Stimulated activated naive CD8-positive, alpha-beta T cell treated with anti-CD3 and anti-CD28 coated beads, Interleukin-15, Interleukin-2, amounts not matched to agents 100 ng/mL and 50 ng/mL, for 24 hours (primary cell): ENCODE measurements around the gene SH3PXD2A.
A peak's percentile ranks its signal among the peaks of the same experiment; 100 is the strongest.

Source experiments
- H3K27ac Mint-ChIP-seq: one replicate; pipeline ENCODE4 v1.8.0; 2021; ENCODE audit warnings: mild to moderate bottlenecking, mixed read lengths
- H3K27me3 Mint-ChIP-seq: one replicate; pipeline ENCODE4 v1.8.0; 2021; ENCODE audit warnings: mixed read lengths
- H3K36me3 Mint-ChIP-seq: one replicate; pipeline ENCODE4 v1.8.0; 2021; ENCODE audit warnings: low read depth, mixed read lengths
- H3K4me1 Mint-ChIP-seq: one replicate; pipeline ENCODE4 v1.8.0; 2021; ENCODE audit warnings: low read depth, mixed read lengths
- H3K4me3 Mint-ChIP-seq: one replicate; pipeline ENCODE4 v1.8.0; 2021; ENCODE audit warnings: mild to moderate bottlenecking, mixed read lengths
- H3K9me3 Mint-ChIP-seq: one replicate; pipeline ENCODE4 v1.8.0; 2021; ENCODE audit warnings: mixed read lengths

SH3PXD2A gene

GRCh38 chr10:103599211-103599610, 256.2 kb downstream of the SH3PXD2A start:
- Mint-ChIP-seq H3K27ac (no peak overlapping the region), H3K4me3 (no peak overlapping the region)

GRCh38 chr10:103598654-103599115, 256.7 kb downstream of the SH3PXD2A start:
- no peaks in the 10 kb centered on the region for H3K4me1 Mint-ChIP-seq
- no peak overlapping the region for H3K27ac Mint-ChIP-seq
- no peak overlapping the region for H3K4me3 Mint-ChIP-seq

More at GRCh38 chr10:103599211-103599610, 256.2 kb downstream of the SH3PXD2A start:
- H3K36me3 Mint-ChIP-seq = no peaks in the 10 kb centered on the region
- no peaks in the 10 kb centered on the region for H3K4me1 Mint-ChIP-seq
- H3K9me3 Mint-ChIP-seq = no peaks in the 10 kb centered on the region
- H3K27me3 Mint-ChIP-seq = no peaks in the 10 kb centered on the region

GRCh38 chr10:103597003-103597402, 258.4 kb downstream of the SH3PXD2A start:
- no peak overlapping the region for H3K27ac Mint-ChIP-seq
- H3K27me3 Mint-ChIP-seq = no peaks in the 10 kb centered on the region
- no peaks in the 10 kb centered on the region for H3K9me3 Mint-ChIP-seq
- no peak overlapping the region for H3K4me3 Mint-ChIP-seq
- no peaks in the 10 kb centered on the region for H3K36me3 Mint-ChIP-seq
- no peaks in the 10 kb centered on the region for H3K4me1 Mint-ChIP-seq

More at GRCh38 chr10:103598654-103599115, 256.7 kb downstream of the SH3PXD2A start:
- Mint-ChIP-seq H3K27me3 (no peaks in the 10 kb centered on the region), H3K36me3 (no peaks in the 10 kb centered on the region), H3K9me3 (no peaks in the 10 kb centered on the region)

GRCh38 chr10:103595933-103596726, 259.2 kb downstream of the SH3PXD2A start:
- no peak overlapping the region for H3K27ac Mint-ChIP-seq
- H3K36me3 Mint-ChIP-seq = no peaks in the 10 kb centered on the region

GRCh38 chr10:103593022-103593570, 262.3 kb downstream of the SH3PXD2A start:
- H3K4me1 Mint-ChIP-seq = no peaks in the 10 kb centered on the region
- no peaks in the 10 kb centered on the region for H3K9me3 Mint-ChIP-seq
- H3K36me3 Mint-ChIP-seq = no peaks in the 10 kb centered on the region
- no peak overlapping the region for H3K27ac Mint-ChIP-seq
- no peak overlapping the region for H3K4me3 Mint-ChIP-seq
- H3K27me3 Mint-ChIP-seq = no peaks in the 10 kb centered on the region

More at GRCh38 chr10:103595933-103596726, 259.2 kb downstream of the SH3PXD2A start:
- H3K27me3 Mint-ChIP-seq = no peaks in the 10 kb centered on the region
- no peaks in the 10 kb centered on the region for H3K9me3 Mint-ChIP-seq
- H3K4me1 Mint-ChIP-seq = no peaks in the 10 kb centered on the region
- H3K4me3 Mint-ChIP-seq = no peak overlapping the region

- no peaks in the 10 kb centered on the region for H3K4me1 Mint-ChIP-seq
- H3K27ac Mint-ChIP-seq = no peak overlapping the region
- no peaks in the 10 kb centered on the region for H3K36me3 Mint-ChIP-seq
- no peaks in the 10 kb centered on the region for H3K27me3 Mint-ChIP-seq
- H3K4me3 Mint-ChIP-seq = no peak overlapping the region
- H3K9me3 Mint-ChIP-seq = no peaks in the 10 kb centered on the region
Measured at GRCh38 chr10:103592186-103593021, 263.0 kb downstream of the SH3PXD2A start.

GRCh38 chr10:103590744-103591291, 264.6 kb downstream of the SH3PXD2A start:
- Mint-ChIP-seq H3K4me1 (no peaks in the 10 kb centered on the region), H3K9me3 (no peaks in the 10 kb centered on the region), H3K4me3 (no peak overlapping the region), H3K36me3 (no peaks in the 10 kb centered on the region), H3K27ac (no peak overlapping the region), H3K27me3 (no peaks in the 10 kb centered on the region)

GRCh38 chr10:103590060-103590459, 265.3 kb downstream of the SH3PXD2A start:
- Mint-ChIP-seq H3K9me3 (no peaks in the 10 kb centered on the region), H3K4me3 (no peak overlapping the region), H3K27me3 (no peaks in the 10 kb centered on the region), H3K36me3 (no peaks in the 10 kb centered on the region), H3K4me1 (no peaks in the 10 kb centered on the region), H3K27ac (no peak overlapping the region)

GRCh38 chr10:103589074-103589630, 266.2 kb downstream of the SH3PXD2A start:
- Mint-ChIP-seq H3K9me3 (no peaks in the 10 kb centered on the region), H3K36me3 (no peaks in the 10 kb centered on the region), H3K27me3 (no peaks in the 10 kb centered on the region), H3K4me1 (peaks cover under 1% of the 10 kb centered on the region), H3K27ac (no peak overlapping the region), H3K4me3 (no peak overlapping the region)

GRCh38 chr10:103587073-103587472, 268.3 kb downstream of the SH3PXD2A start:
- Mint-ChIP-seq H3K27ac (no peak overlapping the region), H3K9me3 (no peaks in the 10 kb centered on the region), H3K4me1 (peaks cover 6% of the 10 kb centered on the region), H3K4me3 (no peak overlapping the region), H3K27me3 (peaks cover 7% of the 10 kb centered on the region), H3K36me3 (peaks cover 3% of the 10 kb centered on the region)

- Mint-ChIP-seq H3K27me3 (peaks cover 7% of the 10 kb centered on the region), H3K9me3 (no peaks in the 10 kb centered on the region), H3K4me3 (peak overlapping the region; percentile 40), H3K27ac (no peak overlapping the region), H3K4me1 (peaks cover 6% of the 10 kb centered on the region), H3K36me3 (peaks cover 3% of the 10 kb centered on the region)
Measured at GRCh38 chr10:103585011-103585405, 270.4 kb downstream of the SH3PXD2A start.

- H3K4me3 Mint-ChIP-seq = peak overlapping the region; percentile 83
- peaks cover 3% of the 10 kb centered on the region for H3K36me3 Mint-ChIP-seq
- H3K27me3 Mint-ChIP-seq = peaks cover 7% of the 10 kb centered on the region
- H3K4me1 Mint-ChIP-seq = peaks cover 6% of the 10 kb centered on the region
- peak overlapping the region; percentile 77 for H3K27ac Mint-ChIP-seq
- H3K9me3 Mint-ChIP-seq = no peaks in the 10 kb centered on the region
Measured at GRCh38 chr10:103584216-103585010, 271.0 kb downstream of the SH3PXD2A start.

GRCh38 chr10:103583871-103584215, 271.5 kb downstream of the SH3PXD2A start:
- peak overlapping the region; percentile 83 for H3K4me3 Mint-ChIP-seq
- peaks cover 3% of the 10 kb centered on the region for H3K36me3 Mint-ChIP-seq
- H3K4me1 Mint-ChIP-seq = peaks cover 6% of the 10 kb centered on the region
- no peaks in the 10 kb centered on the region for H3K9me3 Mint-ChIP-seq
- H3K27ac Mint-ChIP-seq = peak overlapping the region; percentile 77
- peaks cover 7% of the 10 kb centered on the region for H3K27me3 Mint-ChIP-seq
